Tibial artery (tissue), 4 donors: Measurements from ENCODE around the gene PLA2G4A.

Experiments
- DNase-seq, 2 donors: peaks; one replicate each; pipeline ENCODE4 v3.0.0-alpha.2; 2019
- H3K27ac ChIP-seq, 2 donors: fragments of 200-600 bp; sonication (generic) in 1 of 2; 1 replicate in 1 of 2; 2 replicates in 1 of 2; pipeline ENCODE4 v1.5.1; 2018 to 2019; ENCODE audit warnings: mild to moderate bottlenecking in 1 of 2
- H3K27me3 ChIP-seq, 2 donors: fragments of 200-600 bp; sonication (generic) in 1 of 2; one replicate each; pipeline versions ENCODE4 v1.5.1 to v1.6.0; 2016 to 2019
- H3K36me3 ChIP-seq, 3 donors: fragments of 200-600 bp; sonication (generic) in 2 of 3; one replicate each; pipeline ENCODE4 v1.5.1; 2016 to 2019; ENCODE audit warnings: mild to moderate bottlenecking in 2 of 3
- H3K4me1 ChIP-seq, 4 donors: fragments of 200-600 bp; sonication (generic) in 2 of 4; 1 replicate in 3 of 4; 2 replicates in 1 of 4; pipeline ENCODE4 v1.5.1; 2016 to 2019
- H3K4me3 ChIP-seq, 2 donors: fragments of 200-600 bp; sonication (generic) in 1 of 2; 1 replicate in 1 of 2; 2 replicates in 1 of 2; pipeline ENCODE4 v1.5.1; 2018 to 2019; ENCODE audit warnings: mild to moderate bottlenecking in 2 of 2
- H3K9me3 ChIP-seq, 3 donors: fragments of 200-600 bp; sonication (generic) in 1 of 3; one replicate each; pipeline ENCODE4 v1.5.1; 2016 to 2019
- CTCF ChIP-seq, 2 experiments: fragments of 200-600 bp in 1 of 2; fragments of 450-650 bp in 1 of 2; IDR thresholded peaks; one replicate each; pipeline ENCODE4 v1.5.1; 2017 to 2019; ENCODE audit warnings: antibody characterized with exemption in 2 of 2, mild to moderate bottlenecking in 1 of 2, moderate library complexity in 1 of 2
- intact Hi-C: fragments of 100-400 bp; cut with DNase I; formaldehyde crosslinking; loops from one replicate; pipeline ENCODE4 v1.15.0; 2023; ENCODE audit warnings: low total_unique reads

Gene PLA2G4A

GRCh38 chr1:186873687-186874086 lies 44.9 kb downstream of the PLA2G4A start:
- DNase-seq = no peak
- H3K27ac ChIP-seq = no peak overlapping the region
- no peaks in the 10 kb centered on the region for H3K27me3 ChIP-seq
- H3K36me3 ChIP-seq = no peaks in the 10 kb centered on the region
- TF ChIP-seq CTCF (IDR thresholded peaks at IDR 0.05) = no peak
- no peaks in the 10 kb centered on the region for H3K9me3 ChIP-seq
- H3K4me3 ChIP-seq = no peak overlapping the region
- intact Hi-C loops = no loop called here
- no peaks in the 10 kb centered on the region for H3K4me1 ChIP-seq

GRCh38 chr1:186875896-186876835 lies 47.4 kb downstream of the PLA2G4A start:
- H3K27ac ChIP-seq = no peak overlapping the region
- no peaks in the 10 kb centered on the region for H3K9me3 ChIP-seq
- no peaks in the 10 kb centered on the region for H3K27me3 ChIP-seq
- intact Hi-C loops = no loop called here
- no peak for DNase-seq
- no peak overlapping the region for H3K4me3 ChIP-seq
- TF ChIP-seq CTCF (IDR thresholded peaks at IDR 0.05) = no peak
- H3K4me1 ChIP-seq = no peaks in the 10 kb centered on the region
- H3K36me3 ChIP-seq = no peaks in the 10 kb centered on the region

- TF ChIP-seq CTCF (IDR thresholded peaks at IDR 0.05) = no peak
- no peak for DNase-seq
- intact Hi-C loops = no loop called here
- Histone ChIP-seq H3K4me1 (peaks cover 0 to 4% (median 0%) of the 10 kb centered on the region in 4 donors), H3K9me3 (no peaks in the 10 kb centered on the region), H3K27me3 (no peaks in the 10 kb centered on the region), H3K36me3 (no peaks in the 10 kb centered on the region), H3K27ac (no peak overlapping the region), H3K4me3 (no peak overlapping the region)
These were observed 49.6 kb downstream of the PLA2G4A start for GRCh38 chr1:186878356-186878755.

GRCh38 chr1:186880982-186881381 lies 52.2 kb downstream of the PLA2G4A start:
- intact Hi-C loops = no loop called here
- Histone ChIP-seq H3K4me1 (peaks cover 0 to 4% (median 0%) of the 10 kb centered on the region in 4 donors), H3K27ac (no peak overlapping the region), H3K36me3 (no peaks in the 10 kb centered on the region), H3K27me3 (no peaks in the 10 kb centered on the region), H3K4me3 (no peak overlapping the region), H3K9me3 (no peaks in the 10 kb centered on the region)
- DNase-seq = no peak
- no peak for TF ChIP-seq CTCF (IDR thresholded peaks at IDR 0.05)

- Histone ChIP-seq H3K27ac (no peak overlapping the region), H3K4me1 (peaks cover 0 to 4% (median 0%) of the 10 kb centered on the region in 4 donors), H3K9me3 (no peaks in the 10 kb centered on the region), H3K36me3 (no peaks in the 10 kb centered on the region), H3K27me3 (no peaks in the 10 kb centered on the region), H3K4me3 (no peak overlapping the region)
- no peak for TF ChIP-seq CTCF (IDR thresholded peaks at IDR 0.05)
- DNase-seq = no peak
- intact Hi-C loops = no loop called here
These were observed 53.8 kb downstream of the PLA2G4A start for GRCh38 chr1:186882372-186883134.
